GM18907 (cell line): ENCODE measurements around the gene ZNF839.
"Not testable (repeated sequence)": the region's sequence is repeated elsewhere in the genome, so short reads cannot be mapped to it uniquely, and the experiment has no call there.

Experiments used
- ATAC-seq: cut with Tn5 transposase; IDR thresholded peaks from one replicate; pipeline ENCODE4 v1.9.1; 2021; ENCODE audit warnings: mild to moderate bottlenecking, moderate library complexity; ENCODE audit not compliant: unreplicated experiment

ZNF839 gene

DNA sequence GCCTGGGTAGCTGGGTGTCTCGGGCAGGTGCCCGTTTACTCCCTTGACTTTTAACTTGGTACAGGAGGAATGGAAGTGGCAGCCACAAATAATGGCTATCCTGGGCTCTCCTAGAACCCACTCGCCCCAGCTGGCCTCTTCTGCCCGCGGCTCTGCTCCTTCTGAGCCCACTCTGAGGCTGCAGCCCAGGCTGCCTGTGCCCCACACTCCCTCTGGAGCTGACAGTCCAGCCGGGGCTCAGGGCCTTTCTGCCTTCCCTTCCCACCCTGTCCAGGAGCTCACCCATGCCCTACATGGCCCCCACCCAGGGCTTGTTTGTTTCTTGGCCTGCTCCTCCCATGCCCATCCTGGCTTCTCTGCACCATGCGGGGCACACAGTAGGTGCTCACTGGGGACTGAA is 15.6 kb downstream of the ZNF839 start:
- no peak for ATAC-seq

- no peak for ATAC-seq
Observed at GRCh38 chr14:102338724-102339123, 19.2 kb downstream of the ZNF839 start.

DNA sequence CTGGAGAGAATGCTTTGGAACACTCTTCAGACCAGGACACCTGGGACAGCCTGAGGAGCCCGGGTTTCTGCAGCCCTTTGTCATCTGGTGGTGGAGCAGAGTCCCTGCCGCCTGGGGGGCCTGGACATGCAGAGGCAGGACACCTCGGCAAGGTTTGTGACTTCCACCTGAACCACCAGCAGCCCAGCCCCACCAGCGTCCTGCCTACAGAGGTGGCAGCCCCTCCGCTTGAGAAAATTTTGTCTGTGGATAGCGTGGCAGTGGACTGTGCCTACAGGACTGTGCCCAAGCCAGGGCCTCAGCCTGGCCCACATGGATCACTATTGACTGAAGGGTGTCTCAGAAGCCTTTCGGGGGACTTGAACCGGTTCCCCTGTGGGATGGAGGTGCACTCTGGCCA is 22.0 kb downstream of the ZNF839 start:
- no peak for ATAC-seq

GRCh38 chr14:102342238-102342637 is 22.7 kb downstream of the ZNF839 start:
- no peak for ATAC-seq

- ATAC-seq, result no peak
Observed at GRCh38 chr14:102344084-102344483, 24.5 kb downstream of the ZNF839 start.

GRCh38 chr14:102344485-102344884 is 24.9 kb downstream of the ZNF839 start:
- ATAC-seq, result no peak

DNA sequence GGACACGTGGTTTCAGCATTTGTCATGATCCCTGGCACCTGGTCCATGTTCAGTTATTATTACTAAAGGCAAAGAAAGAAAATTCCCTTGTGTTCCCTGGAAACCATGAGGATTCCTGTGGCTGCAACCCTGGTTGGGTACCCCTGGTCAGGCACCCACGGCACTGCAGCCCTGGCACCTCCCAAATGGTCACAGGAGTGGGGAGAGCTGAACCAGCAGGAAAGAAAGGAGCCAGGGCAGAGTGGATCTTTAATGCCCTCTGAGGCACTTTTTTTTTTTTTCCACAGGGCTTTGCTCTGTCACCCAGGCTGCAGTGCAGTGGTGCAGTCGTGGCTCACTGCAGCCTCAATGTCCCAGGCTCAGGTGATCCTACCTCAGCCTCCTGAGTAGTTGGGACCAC is 25.7 kb downstream of the ZNF839 start:
- ATAC-seq, result no peak

- ATAC-seq, result no peak
Observed at GRCh38 chr14:102346645-102347044, 27.1 kb downstream of the ZNF839 start.

DNA sequence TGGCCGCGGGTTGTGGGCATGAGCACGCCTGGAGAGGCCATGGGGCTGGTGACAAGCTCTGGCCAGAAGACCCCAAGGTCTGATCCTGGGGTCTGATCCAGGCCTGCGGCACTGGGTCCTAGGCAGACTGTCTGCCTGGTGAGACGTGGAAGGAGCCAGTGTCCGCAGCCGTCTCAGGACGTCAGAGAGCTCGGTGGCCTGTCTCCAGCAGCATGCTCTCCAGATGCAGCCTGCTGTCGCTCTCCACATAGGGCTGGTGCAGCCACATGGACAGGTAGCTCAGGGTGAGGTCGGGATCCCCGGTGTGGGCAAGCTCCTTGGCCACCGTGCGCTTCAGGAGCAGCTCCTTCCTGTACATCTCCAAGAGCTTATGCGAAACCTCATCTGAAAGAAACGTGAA is 28.8 kb downstream of the ZNF839 start:
- no peak for ATAC-seq

GRCh38 chr14:102351023-102351422 is 31.5 kb downstream of the ZNF839 start:
- no peak for ATAC-seq

DNA sequence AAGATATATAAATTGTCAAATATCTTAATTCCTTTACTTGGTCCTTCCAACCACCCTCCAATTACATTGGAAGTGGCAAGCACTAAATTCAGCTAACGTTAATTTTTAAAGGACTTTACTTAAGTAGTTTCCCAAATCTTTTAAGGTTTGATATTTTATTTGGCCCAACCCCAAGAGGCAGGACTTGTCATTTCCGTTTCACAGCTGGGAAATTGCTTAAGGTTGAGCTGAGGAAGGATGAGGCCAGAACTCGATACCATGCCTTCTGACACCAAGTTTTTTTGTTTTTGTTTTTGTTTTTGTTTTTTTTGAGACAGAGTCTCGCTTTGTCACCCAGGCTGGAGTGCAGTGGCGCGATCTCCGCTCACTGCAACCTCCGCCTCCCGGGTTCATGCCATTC is 32.0 kb downstream of the ZNF839 start:
- ATAC-seq, result not testable (repeated sequence)

- no peak for ATAC-seq
Observed at GRCh38 chr14:102352213-102352612, 32.7 kb downstream of the ZNF839 start.

DNA sequence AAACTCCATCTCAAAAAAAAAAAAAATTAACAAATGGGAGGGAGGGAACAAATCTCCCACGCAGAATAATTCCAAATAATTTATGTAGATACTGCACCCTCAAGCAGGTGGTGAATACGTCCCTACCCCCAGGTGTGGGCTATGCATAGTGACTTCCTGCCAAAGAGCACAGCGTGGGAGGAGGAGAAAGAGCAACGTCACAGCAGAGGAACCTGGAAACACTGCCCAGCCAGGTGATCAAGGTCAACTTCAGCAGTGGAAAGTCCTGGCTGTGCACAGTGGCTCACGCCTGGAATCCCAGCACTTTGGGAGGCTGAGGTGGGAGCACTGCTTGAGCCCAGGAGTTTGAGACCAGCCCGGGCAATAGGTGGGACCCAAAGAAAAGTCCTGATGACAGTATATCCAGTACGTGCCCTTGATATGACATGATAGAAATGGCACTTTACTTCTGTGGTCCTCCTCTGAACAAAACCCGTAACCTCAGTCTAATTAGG is 33.6 kb downstream of the ZNF839 start:
- no peak for ATAC-seq

DNA sequence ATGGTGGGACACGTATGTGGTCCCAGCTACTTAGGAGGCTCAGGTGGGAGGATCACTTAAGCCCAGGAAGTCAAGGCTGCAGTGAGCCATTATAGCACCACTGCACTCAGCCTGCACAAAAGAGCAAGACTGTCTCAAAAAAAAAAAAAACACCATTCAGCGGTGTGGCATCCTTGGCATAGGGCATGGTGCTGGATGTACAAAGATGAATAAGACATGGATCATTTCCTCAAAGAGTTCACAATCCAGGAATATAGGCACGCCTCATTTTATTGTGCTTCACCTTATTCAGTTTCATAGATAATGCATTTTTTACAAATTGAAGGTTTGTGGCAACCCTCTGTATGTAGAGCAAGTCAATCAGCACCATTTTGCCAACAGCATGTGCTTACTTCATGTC is 36.7 kb downstream of the ZNF839 start:
- ATAC-seq, result no peak

DNA sequence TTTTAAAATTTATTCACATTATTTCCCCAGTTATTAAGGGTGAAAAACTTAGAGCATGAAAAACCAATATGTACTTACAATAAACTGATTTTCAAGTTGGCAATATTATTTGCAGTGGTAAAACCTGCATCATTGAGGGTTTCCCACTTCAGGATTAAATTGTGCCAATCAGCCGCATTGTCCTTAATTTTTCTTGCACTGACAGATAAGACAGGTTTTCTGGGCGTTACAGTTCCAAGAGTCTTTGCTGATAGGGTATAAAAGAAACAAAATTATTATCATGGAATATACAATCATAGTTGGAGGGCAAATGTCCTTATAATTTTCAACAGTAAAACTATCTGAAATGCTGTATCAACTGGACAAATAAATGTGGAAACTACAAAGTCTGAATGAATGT is 39.8 kb downstream of the ZNF839 start:
- ATAC-seq, result no peak

GRCh38 chr14:102360388-102360787 is 40.8 kb downstream of the ZNF839 start:
- no peak for ATAC-seq

GRCh38 chr14:102362084-102362483 is 42.5 kb downstream of the ZNF839 start:
- ATAC-seq, result peak; percentile 47

DNA sequence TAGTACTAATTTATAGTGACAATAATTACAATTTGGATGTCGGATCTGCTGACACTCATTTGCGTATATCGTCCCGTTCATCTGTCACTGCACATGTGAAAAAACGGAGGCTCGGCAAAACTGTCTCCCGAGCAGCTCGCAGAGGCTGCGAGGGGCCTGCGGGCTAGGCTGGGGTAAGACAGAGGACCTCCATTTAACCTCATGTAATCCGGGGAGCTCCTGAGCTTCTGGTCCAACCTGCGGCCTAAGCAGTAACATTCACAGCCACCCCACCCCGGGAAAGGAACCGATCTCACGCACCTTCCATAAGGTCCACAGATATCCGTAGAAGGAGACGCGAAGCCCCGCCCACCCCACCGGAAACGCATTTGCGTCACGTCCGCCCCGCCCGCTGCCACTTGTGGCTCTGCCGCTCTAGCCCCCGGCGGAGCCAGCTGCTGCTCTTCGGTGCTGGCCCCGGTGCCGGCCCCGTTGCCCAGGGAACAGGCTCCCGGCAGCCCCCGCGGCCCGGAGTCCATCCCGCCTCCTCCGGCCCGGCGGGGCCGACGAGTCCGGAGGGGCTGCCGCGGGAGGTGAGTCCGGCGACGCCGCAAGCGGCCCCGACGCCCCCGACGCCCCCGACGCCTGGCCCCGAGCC is 43.1 kb downstream of the ZNF839 start, which contains the start of the genes CINP and TECPR2:
TSS of gene CINP (minus strand) at position 346 of the 637 bp plus-strand sequence. CDS start at position 307, 39 bp downstream.
TSS of gene TECPR2 (plus strand) at position 397 of the 637 bp plus-strand sequence. CDS start 13,781 bp downstream, outside the sequence.
- peak; percentile 85 for ATAC-seq

DNA sequence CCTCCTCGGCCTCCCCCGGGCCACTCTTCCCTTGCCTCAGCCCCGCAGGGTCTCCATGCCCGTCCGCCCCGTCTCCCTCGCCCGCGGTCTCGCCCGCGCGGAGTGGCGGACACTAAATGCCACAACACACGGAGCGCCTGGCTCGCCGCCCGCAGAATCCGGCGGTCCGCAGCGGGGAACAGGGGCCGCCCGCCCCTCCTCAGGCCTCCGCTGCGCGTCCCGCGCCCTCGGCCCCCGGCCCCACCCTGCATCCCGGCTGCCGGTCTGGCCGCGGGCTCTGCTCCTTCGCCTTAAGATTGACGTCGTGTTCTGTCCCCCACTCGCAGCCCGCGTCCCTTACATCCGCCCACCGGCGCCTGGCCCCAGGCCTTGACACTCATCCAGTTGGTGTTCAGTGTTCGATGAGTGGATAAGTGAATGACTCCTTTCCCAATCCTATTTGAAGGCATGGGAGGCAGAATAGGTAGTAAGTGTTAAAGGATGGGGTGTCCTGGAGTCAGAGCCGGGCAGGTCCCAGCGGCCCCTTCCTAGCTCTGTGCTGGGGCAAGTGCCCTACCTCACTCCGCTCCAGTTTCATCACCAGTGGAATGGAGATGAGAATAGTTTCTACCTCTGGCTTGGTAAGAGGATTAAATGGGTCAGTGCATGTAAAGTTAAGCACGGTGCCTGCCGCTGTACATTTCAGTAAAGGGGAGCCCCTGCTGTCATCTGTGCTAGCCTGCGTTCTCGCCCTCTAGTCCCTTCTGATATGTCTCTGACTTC is 43.8 kb downstream of the ZNF839 start:
- peak; percentile 16 for ATAC-seq

GRCh38 chr14:102370305-102370809 is 50.8 kb downstream of the ZNF839 start:
- no peak for ATAC-seq

GRCh38 chr14:102371361-102371760 is 51.8 kb downstream of the ZNF839 start:
- no peak for ATAC-seq

GRCh38 chr14:102373110-102373509 is 53.6 kb downstream of the ZNF839 start:
- no peak for ATAC-seq
